Esophagus muscularis mucosa (tissue), 4 donors: Measurements from ENCODE around the gene CAP2. TPM values are rescaled to one million over a fixed set of nuclear protein-coding genes. Genes with fewer than 3 reads are reported as not detected.

Experiments used
- DNase-seq: peaks from one replicate; pipeline ENCODE4 v3.0.0-alpha.2; 2017; ENCODE audit errors: extremely low spot score
- H3K27ac ChIP-seq, 4 donors: fragments of 200-600 bp; sonication (generic); replicated peaks in 1 of 4; 1 replicate in 3 of 4; 2 replicates in 1 of 4; pipeline ENCODE4 v1.5.1; 2016 to 2019; ENCODE audit warnings: mild to moderate bottlenecking in 1 of 4
- H3K27me3 ChIP-seq, 4 donors: fragments of 200-600 bp; sonication (generic); one replicate each; pipeline versions ENCODE4 v1.5.1 to v1.6.0; 2016 to 2019
- H3K36me3 ChIP-seq, 4 donors: fragments of 200-600 bp; sonication (generic); one replicate each; pipeline ENCODE4 v1.5.1; 2016 to 2019
- H3K4me1 ChIP-seq, 4 donors: fragments of 200-600 bp; sonication (generic); one replicate each; pipeline ENCODE4 v1.5.1; 2016 to 2019
- H3K4me3 ChIP-seq, 4 donors: fragments of 200-600 bp; sonication (generic); 1 replicate in 2 of 4; 2 replicates in 2 of 4; pipeline ENCODE4 v1.5.1; 2016 to 2019; ENCODE audit warnings: mild to moderate bottlenecking in 4 of 4, moderate library complexity in 1 of 4
- H3K9me3 ChIP-seq, 4 donors: fragments of 200-600 bp; sonication (generic); 1 replicate in 3 of 4; 2 replicates in 1 of 4; pipeline ENCODE4 v1.5.1; 2016 to 2019
- CTCF ChIP-seq, 3 experiments: fragments of 200-600 bp in 2 of 3; fragments of 450-650 bp in 1 of 3; sonication (generic) in 2 of 3; IDR thresholded peaks; one replicate each; pipeline ENCODE4 v1.5.1; 2017 to 2019; ENCODE audit warnings: antibody characterized with exemption in 3 of 3, mild to moderate bottlenecking in 2 of 3, moderate library complexity in 1 of 3
- EP300 ChIP-seq: sonication (generic); formaldehyde crosslinking; IDR thresholded peaks from one replicate; pipeline ENCODE4 v1.6.1; 2017; ENCODE audit warnings: antibody characterized with exemption
- POLR2A ChIP-seq: fragments of 450-650 bp; IDR thresholded peaks from one replicate; pipeline ENCODE4 v1.6.1; 2017; ENCODE audit warnings: antibody characterized with exemption, moderate library complexity, mild to moderate bottlenecking, low read depth
- POLR2AphosphoS5 ChIP-seq, 2 donors: sonication (generic); formaldehyde crosslinking; IDR thresholded peaks; one replicate each; pipeline ENCODE4 v1.6.1; 2017; ENCODE audit warnings: antibody characterized with exemption in 2 of 2
- WGBS: methylation state at CpG from one replicate; pipeline ENCODE4 v1.1.5; 2018; 5-methylcytosine and 5-hydroxymethylcytosine counted together
- intact Hi-C: fragments of 100-400 bp; cut with DNase I; formaldehyde crosslinking; loops from one replicate; pipeline ENCODE4 v1.15.1; 2023
- total RNA-seq, 4 donors: library from RNA; depleted of rRNA; stranded (reverse); fragments of >200 nt; gene quantifications; one replicate each; pipeline versions ENCODE4 v1.1.0 to v1.2.1, GENCODE V29; 2016

Gene CAP2
- total RNA-seq, 4 donors from 2014 or later: 38.3 to 55.6 (median 55.1) TPM

GRCh38 chr6:17354700-17355403 lies 38.5 kb upstream of the CAP2 start:
- H3K9me3 ChIP-seq: no peaks in the 10 kb centered on the region
- DNase-seq: no peak
- no peaks in the 10 kb centered on the region for H3K36me3 ChIP-seq
- peak overlapping the region; percentile 35 to 58 (median 48) for H3K27ac ChIP-seq
- H3K4me1 ChIP-seq: peaks cover 0 to 20% (median 7%) of the 10 kb centered on the region in 4 donors
- intact Hi-C loops: no loop called here
- no peaks in the 10 kb centered on the region for H3K27me3 ChIP-seq
- H3K4me3 ChIP-seq: no peak overlapping the region
- WGBS: 55% methylated on average over 4 of the region's 4 CpGs
- no peak for TF ChIP-seq CTCF (IDR thresholded peaks at IDR 0.05)
- TF ChIP-seq POLR2AphosphoS5 (IDR thresholded peaks at IDR 0.05): peak in 1 of 2 donors; percentile 69

GRCh38 chr6:17355404-17355774 lies 38.0 kb upstream of the CAP2 start:
- no peaks in the 10 kb centered on the region for H3K36me3 ChIP-seq
- H3K4me1 ChIP-seq: peaks cover 0 to 20% (median 7%) of the 10 kb centered on the region in 4 donors
- intact Hi-C loops: no loop called here
- 72% methylated on average over 2 of the region's 2 CpGs for WGBS
- peak overlapping the region; percentile 35 to 58 (median 48) for H3K27ac ChIP-seq
- no peak for DNase-seq
- no peak for TF ChIP-seq POLR2AphosphoS5 (IDR thresholded peaks at IDR 0.05)
- no peak for TF ChIP-seq EP300
- TF ChIP-seq POLR2A: no peak
- TF ChIP-seq CTCF (IDR thresholded peaks at IDR 0.05): no peak
- H3K9me3 ChIP-seq: no peaks in the 10 kb centered on the region
- H3K27me3 ChIP-seq: no peaks in the 10 kb centered on the region
- no peak overlapping the region for H3K4me3 ChIP-seq

- intact Hi-C loops: no loop called here
- Histone ChIP-seq H3K9me3 (no peaks in the 10 kb centered on the region), H3K4me1 (peaks cover 0 to 33% (median 19%) of the 10 kb centered on the region in 4 donors), H3K27me3 (no peaks in the 10 kb centered on the region), H3K36me3 (no peaks in the 10 kb centered on the region), H3K27ac (no peak overlapping the region), H3K4me3 (no peak overlapping the region)
- DNase-seq: no peak
- TF ChIP-seq POLR2AphosphoS5 (IDR thresholded peaks at IDR 0.05): no peak
- no peak for TF ChIP-seq EP300
- TF ChIP-seq POLR2A: no peak
These were observed 34.9 kb upstream of the CAP2 start for GRCh38 chr6:17358515-17358914.

GRCh38 chr6:17360564-17360963 lies 32.8 kb upstream of the CAP2 start:
- peak overlapping the region; percentile 30 to 60 (median 52) for H3K27ac ChIP-seq
- TF ChIP-seq EP300: no peak
- no peak for TF ChIP-seq CTCF (IDR thresholded peaks at IDR 0.05)
- no peak for TF ChIP-seq POLR2AphosphoS5 (IDR thresholded peaks at IDR 0.05)
- no peak for TF ChIP-seq POLR2A
- 61% methylated on average over 4 of the region's 4 CpGs for WGBS
- H3K27me3 ChIP-seq: no peaks in the 10 kb centered on the region
- no peaks in the 10 kb centered on the region for H3K9me3 ChIP-seq
- no peak for DNase-seq
- H3K36me3 ChIP-seq: no peaks in the 10 kb centered on the region
- H3K4me3 ChIP-seq: no peak overlapping the region
- intact Hi-C loops: no loop called here
- peaks cover 0 to 15% (median 12%) of the 10 kb centered on the region in 4 donors for H3K4me1 ChIP-seq

DNA sequence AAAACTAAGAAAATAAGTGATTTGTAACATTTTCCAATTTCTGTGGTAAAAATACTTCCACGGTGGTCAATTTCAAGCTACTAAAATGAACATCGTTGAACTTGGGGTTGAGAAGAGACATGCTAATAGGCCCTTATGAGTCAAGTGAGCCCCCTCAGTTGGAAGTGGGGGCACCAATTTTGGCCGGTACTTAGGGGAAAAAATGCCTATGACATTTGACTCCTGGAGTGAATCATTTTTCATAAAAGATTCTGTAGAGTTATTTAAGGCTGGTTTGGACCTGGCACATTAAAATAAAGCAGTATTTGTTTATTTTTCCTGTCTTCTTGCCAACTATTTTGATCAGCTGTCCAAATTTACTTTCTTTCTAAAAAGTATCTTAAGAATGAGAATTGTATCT lies 32.4 kb upstream of the CAP2 start:
- intact Hi-C loops: no loop called here
- no peaks in the 10 kb centered on the region for H3K27me3 ChIP-seq
- peak overlapping the region; percentile 30 to 60 (median 52) for H3K27ac ChIP-seq
- TF ChIP-seq CTCF (IDR thresholded peaks at IDR 0.05): no peak
- TF ChIP-seq POLR2AphosphoS5 (IDR thresholded peaks at IDR 0.05): no peak
- TF ChIP-seq POLR2A: no peak
- no peak for TF ChIP-seq EP300
- H3K4me1 ChIP-seq: peaks cover 0 to 15% (median 12%) of the 10 kb centered on the region in 4 donors
- no peak overlapping the region for H3K4me3 ChIP-seq
- no peak for DNase-seq
- no peaks in the 10 kb centered on the region for H3K9me3 ChIP-seq
- 33% methylated on average over 3 of the region's 3 CpGs for WGBS
- H3K36me3 ChIP-seq: no peaks in the 10 kb centered on the region
